ENCODE results near the gene SPOCK3. TPM values are rescaled to one million over a fixed set of nuclear protein-coding genes. Genes with fewer than 3 reads are reported as not detected.

Gene SPOCK3
- total and polyA plus RNA-seq, 3 donors from 2014 or later, result 0.16 to 1.5 (median 0.68) TPM

DNA sequence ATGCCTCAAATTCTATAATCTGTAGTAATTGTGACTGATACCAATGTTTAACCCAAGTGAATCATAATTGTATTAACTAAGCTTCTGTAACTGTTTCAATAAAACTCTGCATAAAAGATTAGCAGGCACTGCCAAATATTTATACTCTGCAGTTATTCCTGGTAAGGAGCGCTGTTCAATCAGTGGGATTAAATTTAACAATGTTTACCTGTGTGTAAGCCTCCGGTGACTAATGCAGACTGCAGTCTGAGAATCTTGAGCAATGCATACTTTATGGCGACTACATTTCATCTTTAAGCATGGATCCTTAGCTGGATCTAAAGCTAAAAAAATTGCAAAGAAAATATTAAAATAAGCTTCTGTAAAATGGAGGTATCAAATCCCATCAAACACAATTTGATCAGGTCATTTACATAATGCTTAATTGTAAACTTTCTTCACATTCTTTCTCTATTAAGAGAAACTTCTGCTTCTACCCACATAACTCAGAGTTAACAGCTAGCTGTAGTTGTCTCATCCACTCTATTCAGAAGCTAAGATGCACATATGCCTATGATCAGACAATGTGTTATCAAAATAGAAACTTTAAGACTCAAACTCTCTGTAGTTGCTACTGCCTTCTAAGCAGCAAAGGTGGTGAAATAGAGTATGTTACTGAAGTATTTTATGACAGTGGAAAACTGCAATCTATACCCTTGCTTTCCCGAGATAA lies 234.0 kb downstream of the SPOCK3 start:
- Histone ChIP-seq H3K27me3 (no peaks in the 10 kb centered on the region), H3K27ac (no peak overlapping the region), H3K4me3 (no peak overlapping the region), H3K36me3 (ENCODE audit: low read depth, missing control alignments) (no peaks in the 10 kb centered on the region), H3K9me3 (no peaks in the 10 kb centered on the region), H3K4me1 (no peaks in the 10 kb centered on the region)
- intact Hi-C loops (cut with DNase I; ENCODE audit: low total_unique reads), result no loop called here
- DNase-seq, result no peak
- WGBS, 2 donors, result 86 to 88% methylated on average over 4 of the region's 4 CpGs
- TF ChIP-seq POLR2A (IDR thresholded peaks at IDR 0.05), result no peak
- TF ChIP-seq, protein P1, sequence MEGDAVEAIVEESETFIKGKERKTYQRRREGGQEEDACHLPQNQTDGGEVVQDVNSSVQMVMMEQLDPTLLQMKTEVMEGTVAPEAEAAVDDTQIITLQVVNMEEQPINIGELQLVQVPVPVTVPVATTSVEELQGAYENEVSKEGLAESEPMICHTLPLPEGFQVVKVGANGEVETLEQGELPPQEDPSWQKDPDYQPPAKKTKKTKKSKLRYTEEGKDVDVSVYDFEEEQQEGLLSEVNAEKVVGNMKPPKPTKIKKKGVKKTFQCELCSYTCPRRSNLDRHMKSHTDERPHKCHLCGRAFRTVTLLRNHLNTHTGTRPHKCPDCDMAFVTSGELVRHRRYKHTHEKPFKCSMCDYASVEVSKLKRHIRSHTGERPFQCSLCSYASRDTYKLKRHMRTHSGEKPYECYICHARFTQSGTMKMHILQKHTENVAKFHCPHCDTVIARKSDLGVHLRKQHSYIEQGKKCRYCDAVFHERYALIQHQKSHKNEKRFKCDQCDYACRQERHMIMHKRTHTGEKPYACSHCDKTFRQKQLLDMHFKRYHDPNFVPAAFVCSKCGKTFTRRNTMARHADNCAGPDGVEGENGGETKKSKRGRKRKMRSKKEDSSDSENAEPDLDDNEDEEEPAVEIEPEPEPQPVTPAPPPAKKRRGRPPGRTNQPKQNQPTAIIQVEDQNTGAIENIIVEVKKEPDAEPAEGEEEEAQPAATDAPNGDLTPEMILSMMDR (IDR thresholded peaks at IDR 0.05), result no peak

DNA sequence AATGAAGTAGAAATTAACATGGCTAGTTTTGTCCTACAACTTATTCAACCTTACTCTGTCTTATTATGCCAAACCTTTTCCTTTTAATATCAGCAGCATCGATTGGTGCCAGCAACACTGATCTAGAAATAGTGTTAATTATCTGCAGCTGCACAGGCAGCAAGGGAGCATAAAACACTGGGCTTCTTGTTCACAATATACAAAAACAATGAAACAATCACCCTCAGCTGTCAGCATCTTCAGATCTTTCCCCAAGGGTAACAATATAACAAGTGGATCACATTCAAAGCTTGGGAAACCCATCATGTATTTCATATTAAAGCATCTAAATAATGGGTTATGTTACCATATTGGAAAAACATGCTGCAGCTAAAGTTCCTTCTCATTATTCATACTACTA lies 238.1 kb downstream of the SPOCK3 start:
- 63 to 68% methylated on average over 1 of the region's 1 CpG for WGBS, 2 donors
- TF ChIP-seq, protein P1 (IDR thresholded peaks at IDR 0.05), result no peak
- TF ChIP-seq POLR2A (IDR thresholded peaks at IDR 0.05), result no peak
- H3K4me3 ChIP-seq, result no peak overlapping the region
- H3K27ac ChIP-seq, result no peak overlapping the region
- H3K9me3 ChIP-seq, result no peaks in the 10 kb centered on the region
- intact Hi-C loops (cut with DNase I; ENCODE audit: low total_unique reads), result no loop called here
- H3K27me3 ChIP-seq, result no peaks in the 10 kb centered on the region
- H3K36me3 ChIP-seq (ENCODE audit: low read depth, missing control alignments), result no peaks in the 10 kb centered on the region
- no peaks in the 10 kb centered on the region for H3K4me1 ChIP-seq
- no peak for DNase-seq

DNA sequence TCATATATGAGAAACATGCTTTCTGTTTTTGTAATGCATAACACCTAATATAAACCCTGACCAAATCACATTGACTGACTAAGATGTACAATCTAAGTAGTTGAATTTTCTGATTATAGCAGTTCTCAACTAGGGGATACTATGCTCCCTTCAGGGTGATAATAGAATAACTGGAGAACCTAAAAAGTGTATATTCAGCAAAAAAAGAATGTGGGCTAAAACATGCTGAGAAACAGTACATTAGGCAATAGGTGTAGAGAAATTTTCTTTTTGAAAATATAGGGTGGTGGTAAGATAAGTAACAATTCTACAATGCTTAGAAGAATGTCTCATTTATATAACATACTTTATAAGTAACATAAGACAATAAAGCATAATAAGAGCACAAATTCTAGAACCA lies 239.6 kb downstream of the SPOCK3 start:
- Histone ChIP-seq H3K36me3 (ENCODE audit: low read depth, missing control alignments) (no peaks in the 10 kb centered on the region), H3K9me3 (no peaks in the 10 kb centered on the region), H3K4me1 (no peaks in the 10 kb centered on the region), H3K27me3 (no peaks in the 10 kb centered on the region), H3K27ac (no peak overlapping the region), H3K4me3 (no peak overlapping the region)
- DNase-seq, result no peak
- TF ChIP-seq POLR2A (IDR thresholded peaks at IDR 0.05), result no peak
- TF ChIP-seq, protein P1 (IDR thresholded peaks at IDR 0.05), result no peak
- intact Hi-C loops (cut with DNase I; ENCODE audit: low total_unique reads), result no loop called here

DNA sequence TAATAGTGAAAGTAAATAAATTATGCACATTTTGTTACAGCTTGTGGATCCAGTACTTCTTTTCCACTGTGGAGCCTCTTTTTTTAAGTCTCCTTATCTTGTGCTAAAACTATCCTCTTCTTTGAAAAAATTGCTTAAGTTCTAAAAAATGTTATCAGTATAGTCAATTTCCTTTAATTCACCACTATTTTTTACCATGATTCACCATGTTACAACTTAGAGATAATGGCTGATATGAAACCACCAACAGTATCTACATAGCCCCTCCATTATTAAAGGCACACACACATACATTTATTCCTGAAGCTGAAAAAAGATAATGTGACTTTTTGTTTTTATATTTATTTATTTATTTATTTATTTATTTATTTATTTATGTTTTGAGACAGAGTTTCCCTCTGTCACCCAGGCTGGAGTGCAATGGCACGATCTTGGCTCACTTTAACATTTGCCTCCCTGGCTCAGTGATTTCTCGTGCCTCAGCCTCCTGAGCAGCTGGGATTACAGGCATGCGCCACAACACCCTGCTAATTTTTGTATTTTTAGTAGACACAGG lies 243.2 kb downstream of the SPOCK3 start:
- DNase-seq, result no peak
- 89 to 93% methylated on average over 3 of the region's 3 CpGs for WGBS, 2 donors
- Histone ChIP-seq H3K36me3 (ENCODE audit: low read depth, missing control alignments) (no peaks in the 10 kb centered on the region), H3K27me3 (no peaks in the 10 kb centered on the region), H3K27ac (no peak overlapping the region), H3K4me1 (no peaks in the 10 kb centered on the region), H3K4me3 (no peak overlapping the region), H3K9me3 (no peaks in the 10 kb centered on the region)
- intact Hi-C loops (cut with DNase I; ENCODE audit: low total_unique reads), result no loop called here
- TF ChIP-seq POLR2A (IDR thresholded peaks at IDR 0.05), result no peak
- TF ChIP-seq, protein P1 (IDR thresholded peaks at IDR 0.05), result no peak

DNA sequence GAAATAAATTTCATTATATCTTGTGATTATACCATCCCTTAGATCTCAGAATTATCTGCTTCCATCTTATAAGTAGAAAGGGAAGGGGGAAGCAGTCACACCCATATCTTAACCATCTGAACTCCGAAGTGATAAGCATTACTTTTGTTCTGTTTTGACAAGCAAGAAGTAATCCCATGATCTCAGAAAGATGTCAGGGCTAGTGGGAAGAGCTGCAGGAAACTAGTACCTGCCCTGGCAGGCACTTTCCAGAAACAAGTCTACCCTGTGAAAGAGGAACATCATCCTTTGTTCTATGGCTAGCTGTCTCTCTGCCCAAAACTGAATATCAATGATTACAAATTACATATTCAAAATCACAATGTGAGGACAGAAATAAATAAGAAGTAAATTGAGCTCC lies 244.4 kb downstream of the SPOCK3 start:
- 61 to 83% methylated on average over 1 of the region's 1 CpG for WGBS, 2 donors
- Histone ChIP-seq H3K4me3 (no peak overlapping the region), H3K4me1 (no peaks in the 10 kb centered on the region), H3K27ac (no peak overlapping the region), H3K27me3 (no peaks in the 10 kb centered on the region), H3K9me3 (no peaks in the 10 kb centered on the region), H3K36me3 (ENCODE audit: low read depth, missing control alignments) (no peaks in the 10 kb centered on the region)
- TF ChIP-seq, protein P1 (IDR thresholded peaks at IDR 0.05), result no peak
- TF ChIP-seq POLR2A (IDR thresholded peaks at IDR 0.05), result no peak
- intact Hi-C loops (cut with DNase I; ENCODE audit: low total_unique reads), result no loop called here
- DNase-seq, result no peak
